Anterior cingulate cortex (tissue), 58 donors: ENCODE data around the gene PIK3R2.
A peak's percentile ranks its signal among the peaks of the same experiment; 100 is the strongest.

Experiments
- DNase-seq, 58 donors: peaks; one replicate each; lab custom pipeline; 2025; lab: John Stamatoyannopoulos, UW

The PIK3R2 gene

GRCh38 chr19:18168673-18169381 is 15.9 kb downstream of the PIK3R2 start:
- no peak for DNase-seq

DNA sequence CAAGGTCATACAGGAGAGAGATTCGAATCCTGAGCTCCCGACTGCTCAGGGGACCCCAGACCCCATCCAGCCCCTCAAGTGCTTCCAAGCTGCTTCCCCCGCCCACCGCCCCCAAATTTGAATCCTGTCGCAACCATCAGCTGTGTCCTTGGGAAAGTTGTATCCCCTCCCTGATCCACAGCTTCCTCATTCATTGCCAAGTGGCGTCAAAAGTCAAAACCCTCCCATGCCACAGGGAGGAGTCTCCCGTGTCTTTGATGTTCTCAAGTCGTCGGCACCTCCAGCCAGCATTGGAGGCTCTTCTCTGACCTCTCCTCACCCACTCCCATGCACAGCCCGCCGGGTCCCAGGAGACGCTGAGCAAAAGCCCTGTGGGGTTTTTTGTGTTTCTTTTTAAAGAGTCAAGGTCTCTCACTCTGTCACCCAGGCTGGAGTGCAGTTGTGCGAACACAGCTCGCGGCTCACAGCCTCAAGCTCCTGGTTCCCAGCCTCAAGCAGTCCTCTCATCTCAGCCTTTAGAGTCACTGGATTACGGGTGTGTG is 17.8 kb downstream of the PIK3R2 start:
- DNase-seq = peak in 1 of 58 donors; percentile 19

GRCh38 chr19:18171605-18172327 is 18.8 kb downstream of the PIK3R2 start:
- DNase-seq = no peak

GRCh38 chr19:18172331-18173053 is 19.5 kb downstream of the PIK3R2 start:
- DNase-seq = no peak

- DNase-seq = peak in 4 of 58 donors; percentile 9 to 29 (median 19)
These were observed 20.1 kb downstream of the PIK3R2 start for GRCh38 chr19:18173054-18173571.

GRCh38 chr19:18173572-18174288 is 20.8 kb downstream of the PIK3R2 start, which contains the start of gene IFI30:
IFI30 (plus strand) TSS chr19:18173813; CDS start chr19:18173842, 29 bp downstream.
- peak in 20 of 58 donors; percentile 4 to 75 (median 35) for DNase-seq

DNA sequence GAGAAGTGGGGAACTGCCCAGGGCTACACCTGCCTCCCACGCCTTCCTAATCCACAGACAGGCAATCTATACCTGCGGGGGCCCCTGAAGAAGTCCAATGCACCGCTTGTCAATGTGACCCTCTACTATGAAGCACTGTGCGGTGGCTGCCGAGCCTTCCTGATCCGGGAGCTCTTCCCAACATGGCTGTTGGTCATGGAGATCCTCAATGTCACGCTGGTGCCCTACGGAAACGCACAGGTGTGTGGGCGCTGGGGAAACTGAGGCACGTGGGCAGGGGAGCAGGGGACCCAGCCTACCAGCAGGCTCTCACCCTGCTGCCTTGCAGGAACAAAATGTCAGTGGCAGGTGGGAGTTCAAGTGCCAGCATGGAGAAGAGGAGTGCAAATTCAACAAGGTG is 22.0 kb downstream of the PIK3R2 start:
- no peak for DNase-seq

- DNase-seq = no peak
These were observed 23.7 kb downstream of the PIK3R2 start for GRCh38 chr19:18176367-18177310.

DNA sequence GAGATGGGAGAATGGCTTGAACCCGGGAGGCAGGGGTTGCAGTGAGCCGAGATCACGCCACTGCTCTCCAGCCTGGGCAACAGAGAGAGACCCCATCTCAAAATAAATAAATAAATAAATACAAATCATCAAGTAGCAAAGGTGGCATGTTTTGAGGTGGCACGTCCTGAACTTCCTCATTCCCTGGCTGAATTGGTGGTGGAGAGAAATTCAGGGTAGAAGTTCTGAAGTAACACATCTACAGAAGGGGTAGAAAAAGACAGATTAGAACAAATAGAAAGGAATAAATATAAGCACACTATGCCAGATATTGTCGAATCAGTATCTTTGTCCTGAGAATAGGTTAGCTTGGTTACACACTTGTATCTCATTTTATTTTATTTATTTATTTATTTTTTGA is 27.0 kb downstream of the PIK3R2 start:
- DNase-seq = no peak

- no peak for DNase-seq
These were observed 30.6 kb downstream of the PIK3R2 start for GRCh38 chr19:18183529-18183928.

GRCh38 chr19:18185538-18185937 is 32.6 kb downstream of the PIK3R2 start:
- no peak for DNase-seq

- DNase-seq = no peak
These were observed 37.3 kb downstream of the PIK3R2 start for GRCh38 chr19:18190278-18190677.

- DNase-seq = no peak
These were observed 38.7 kb downstream of the PIK3R2 start for GRCh38 chr19:18191640-18192062.

GRCh38 chr19:18192673-18193387 is 39.9 kb downstream of the PIK3R2 start, which contains the start of gene MPV17L2:
MPV17L2 (plus strand) TSS chr19:18193218; CDS start chr19:18193282, 64 bp downstream.
- DNase-seq = peak; percentile 96 to 100 (median 100)

- DNase-seq = peak in 1 of 58 donors; percentile 62
These were observed 40.6 kb downstream of the PIK3R2 start for GRCh38 chr19:18193388-18194180.

GRCh38 chr19:18194181-18194530 is 41.2 kb downstream of the PIK3R2 start:
- no peak for DNase-seq

DNA sequence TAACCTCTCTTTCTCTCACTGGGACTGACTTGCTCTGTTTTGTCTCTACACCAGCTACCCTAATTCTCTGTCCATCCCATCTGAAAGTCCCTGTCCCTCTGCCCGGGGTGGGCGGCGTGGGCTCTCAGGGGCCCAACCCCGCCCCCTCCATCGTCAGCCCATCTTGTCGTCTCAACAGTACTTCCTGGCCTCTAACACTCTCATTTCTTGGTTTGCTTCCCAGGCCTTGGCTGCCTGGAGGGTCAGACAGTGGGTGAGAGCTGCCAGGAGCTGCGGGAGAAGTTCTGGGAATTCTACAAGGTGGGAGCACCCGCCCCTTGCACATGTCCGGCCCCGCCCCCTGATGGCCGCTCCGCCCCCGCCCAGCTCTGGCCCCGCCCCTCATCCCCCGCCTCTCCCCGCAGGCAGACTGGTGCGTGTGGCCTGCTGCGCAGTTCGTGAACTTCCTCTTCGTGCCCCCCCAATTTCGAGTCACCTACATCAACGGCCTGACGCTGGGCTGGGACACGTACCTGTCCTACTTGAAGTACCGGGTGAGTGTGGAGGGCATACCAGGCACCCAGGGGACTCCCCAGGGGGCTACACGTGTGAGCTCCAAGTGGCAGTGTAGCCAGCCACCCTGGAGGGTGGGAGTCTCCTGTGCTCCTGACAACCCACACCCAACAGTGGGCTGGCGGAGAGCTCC is 41.7 kb downstream of the PIK3R2 start:
- peak in 12 of 58 donors; percentile 6 to 50 (median 23) for DNase-seq
